ENCODE measurements around the gene STK38.

The STK38 gene

DNA sequence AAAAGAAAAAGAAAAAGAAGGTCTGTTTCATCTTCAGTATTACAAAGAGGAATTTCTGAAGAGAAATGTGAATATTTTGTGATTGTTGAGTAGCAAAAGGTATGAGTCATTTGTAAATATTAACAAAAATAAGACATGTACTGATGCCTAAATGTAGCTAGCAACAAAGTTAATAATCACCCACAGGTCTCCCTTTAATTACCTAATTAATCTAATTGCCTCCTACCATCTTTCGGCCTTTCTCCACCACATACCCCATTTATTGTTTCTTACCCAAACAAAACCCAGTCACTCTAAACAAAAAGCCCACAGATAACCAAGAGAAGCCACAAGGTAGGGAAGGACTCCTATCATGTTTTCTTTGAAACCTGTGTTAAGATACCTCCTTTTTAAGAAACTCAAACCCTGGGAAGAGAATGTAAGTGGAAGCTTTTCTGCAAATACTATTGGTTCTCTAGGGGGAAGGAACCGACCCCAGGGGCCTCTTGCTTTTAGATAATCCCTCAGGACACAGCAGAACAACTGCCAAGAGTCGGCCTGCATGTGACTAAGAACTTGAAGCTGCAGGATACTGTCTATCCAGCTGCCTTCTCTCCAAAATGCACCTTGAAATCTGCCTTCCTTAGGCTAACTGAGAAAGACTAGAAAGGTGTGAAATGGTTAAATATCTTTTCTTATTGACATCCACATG is 16.1 kb upstream of the STK38 start:
- no peak overlapping the region for H3K4me3 ChIP-seq (ENCODE audit: low read depth, low read length)
- H3K4me1 ChIP-seq (ENCODE audit: control insufficient read depth, insufficient read depth, low read length): no peaks in the 10 kb centered on the region
- H3K36me3 ChIP-seq (ENCODE audit: control insufficient read depth, insufficient read depth, low read length): no peaks in the 10 kb centered on the region
- no peak overlapping the region for H3K27ac ChIP-seq (ENCODE audit: low read depth, low read length)
- no peak overlapping the region for H3K9ac ChIP-seq (ENCODE audit: low read length)
- no peaks in the 10 kb centered on the region for H3K9me3 ChIP-seq (ENCODE audit: control insufficient read depth, insufficient read depth, low read depth, low read length)
- no peaks in the 10 kb centered on the region for H3K27me3 ChIP-seq (ENCODE audit: control insufficient read depth, insufficient read depth, low read length)

- H3K4me3 ChIP-seq (ENCODE audit: low read depth, low read length): no peak overlapping the region
- H3K9ac ChIP-seq (ENCODE audit: low read length): no peak overlapping the region
- H3K36me3 ChIP-seq (ENCODE audit: control insufficient read depth, insufficient read depth, low read length): no peaks in the 10 kb centered on the region
- H3K27me3 ChIP-seq (ENCODE audit: control insufficient read depth, insufficient read depth, low read length): no peaks in the 10 kb centered on the region
- H3K4me1 ChIP-seq (ENCODE audit: control insufficient read depth, insufficient read depth, low read length): no peaks in the 10 kb centered on the region
- H3K9me3 ChIP-seq (ENCODE audit: control insufficient read depth, insufficient read depth, low read depth, low read length): no peaks in the 10 kb centered on the region
- H3K27ac ChIP-seq (ENCODE audit: low read depth, low read length): no peak overlapping the region
These were observed 13.5 kb upstream of the STK38 start for GRCh38 chr6:36560822-36561221.

GRCh38 chr6:36559011-36559793 is 11.9 kb upstream of the STK38 start:
- H3K27ac ChIP-seq (ENCODE audit: low read depth, low read length): no peak overlapping the region
- H3K27me3 ChIP-seq (ENCODE audit: control insufficient read depth, insufficient read depth, low read length): no peaks in the 10 kb centered on the region
- no peak overlapping the region for H3K9ac ChIP-seq (ENCODE audit: low read length)
- no peaks in the 10 kb centered on the region for H3K4me1 ChIP-seq (ENCODE audit: control insufficient read depth, insufficient read depth, low read length)
- H3K4me3 ChIP-seq (ENCODE audit: low read depth, low read length): no peak overlapping the region
- no peaks in the 10 kb centered on the region for H3K36me3 ChIP-seq (ENCODE audit: control insufficient read depth, insufficient read depth, low read length)
- H3K9me3 ChIP-seq (ENCODE audit: control insufficient read depth, insufficient read depth, low read depth, low read length): no peaks in the 10 kb centered on the region

- no peaks in the 10 kb centered on the region for H3K4me1 ChIP-seq (ENCODE audit: control insufficient read depth, insufficient read depth, low read length)
- no peaks in the 10 kb centered on the region for H3K9me3 ChIP-seq (ENCODE audit: control insufficient read depth, insufficient read depth, low read depth, low read length)
- no peak overlapping the region for H3K4me3 ChIP-seq (ENCODE audit: low read depth, low read length)
- H3K9ac ChIP-seq (ENCODE audit: low read length): no peak overlapping the region
- H3K27me3 ChIP-seq (ENCODE audit: control insufficient read depth, insufficient read depth, low read length): no peaks in the 10 kb centered on the region
- no peak overlapping the region for H3K27ac ChIP-seq (ENCODE audit: low read depth, low read length)
- no peaks in the 10 kb centered on the region for H3K36me3 ChIP-seq (ENCODE audit: control insufficient read depth, insufficient read depth, low read length)
These were observed 9.0 kb upstream of the STK38 start for GRCh38 chr6:36556281-36556680.

GRCh38 chr6:36555750-36556252 is 8.5 kb upstream of the STK38 start:
- no peaks in the 10 kb centered on the region for H3K27me3 ChIP-seq (ENCODE audit: control insufficient read depth, insufficient read depth, low read length)
- H3K4me1 ChIP-seq (ENCODE audit: control insufficient read depth, insufficient read depth, low read length): no peaks in the 10 kb centered on the region
- no peak overlapping the region for H3K4me3 ChIP-seq (ENCODE audit: low read depth, low read length)
- H3K9me3 ChIP-seq (ENCODE audit: control insufficient read depth, insufficient read depth, low read depth, low read length): no peaks in the 10 kb centered on the region
- H3K36me3 ChIP-seq (ENCODE audit: control insufficient read depth, insufficient read depth, low read length): no peaks in the 10 kb centered on the region
- H3K9ac ChIP-seq (ENCODE audit: low read length): no peak overlapping the region
- no peak overlapping the region for H3K27ac ChIP-seq (ENCODE audit: low read depth, low read length)

DNA sequence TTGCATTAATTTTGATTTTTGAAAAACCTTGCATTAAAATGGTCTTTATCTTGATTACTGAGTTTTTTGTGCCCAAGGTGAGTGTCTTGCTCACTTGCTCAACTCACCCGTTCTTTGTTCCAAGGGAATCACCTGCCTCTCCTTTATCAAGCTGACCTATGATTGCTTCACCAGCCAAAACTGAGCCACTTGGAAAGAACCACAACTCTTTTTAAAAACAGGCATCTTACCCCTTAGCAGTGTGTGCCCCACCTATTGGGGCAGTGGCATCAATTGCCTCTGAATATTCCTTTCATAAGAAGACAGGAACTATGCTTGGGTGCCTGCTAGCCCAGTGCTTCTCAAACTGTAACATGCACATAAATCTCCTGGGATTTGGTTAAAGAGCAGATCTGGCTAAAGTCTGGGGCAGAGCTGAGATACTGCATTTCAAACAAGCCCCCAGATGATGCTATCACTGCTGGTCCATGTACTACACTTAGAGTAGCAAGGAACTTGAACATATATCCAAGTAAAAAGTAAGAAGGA is 3.3 kb upstream of the STK38 start:
- Histone ChIP-seq H3K9me3 (ENCODE audit: control insufficient read depth, insufficient read depth, low read depth, low read length) (no peaks in the 10 kb centered on the region), H3K9ac (ENCODE audit: low read length) (no peak overlapping the region), H3K4me3 (ENCODE audit: low read depth, low read length) (no peak overlapping the region), H3K4me1 (ENCODE audit: control insufficient read depth, insufficient read depth, low read length) (peaks cover 12% of the 10 kb centered on the region), H3K27me3 (ENCODE audit: control insufficient read depth, insufficient read depth, low read length) (no peaks in the 10 kb centered on the region), H3K36me3 (ENCODE audit: control insufficient read depth, insufficient read depth, low read length) (no peaks in the 10 kb centered on the region), H3K27ac (ENCODE audit: low read depth, low read length) (no peak overlapping the region)

GRCh38 chr6:36548401-36548743 is 1.1 kb upstream of the STK38 start:
- Histone ChIP-seq H3K9ac (ENCODE audit: low read length) (no peak overlapping the region), H3K4me3 (ENCODE audit: low read depth, low read length) (no peak overlapping the region), H3K36me3 (ENCODE audit: control insufficient read depth, insufficient read depth, low read length) (peaks cover 2% of the 10 kb centered on the region), H3K27ac (ENCODE audit: low read depth, low read length) (no peak overlapping the region), H3K4me1 (ENCODE audit: control insufficient read depth, insufficient read depth, low read length) (peaks cover 12% of the 10 kb centered on the region), H3K27me3 (ENCODE audit: control insufficient read depth, insufficient read depth, low read length) (no peaks in the 10 kb centered on the region), H3K9me3 (ENCODE audit: control insufficient read depth, insufficient read depth, low read depth, low read length) (no peaks in the 10 kb centered on the region)

GRCh38 chr6:36547646-36548400 is 544 bp upstream of the STK38 start:
- Histone ChIP-seq H3K9ac (ENCODE audit: low read length) (no peak overlapping the region), H3K27me3 (ENCODE audit: control insufficient read depth, insufficient read depth, low read length) (no peaks in the 10 kb centered on the region), H3K4me1 (ENCODE audit: control insufficient read depth, insufficient read depth, low read length) (peaks cover 12% of the 10 kb centered on the region), H3K4me3 (ENCODE audit: low read depth, low read length) (peak overlapping the region; percentile 89), H3K9me3 (ENCODE audit: control insufficient read depth, insufficient read depth, low read depth, low read length) (no peaks in the 10 kb centered on the region), H3K27ac (ENCODE audit: low read depth, low read length) (no peak overlapping the region), H3K36me3 (ENCODE audit: control insufficient read depth, insufficient read depth, low read length) (peaks cover 4% of the 10 kb centered on the region)

- H3K27ac ChIP-seq (ENCODE audit: low read depth, low read length): peak overlapping the region; percentile 59; the same call in 1 of the 2 replicates
- no peaks in the 10 kb centered on the region for H3K9me3 ChIP-seq (ENCODE audit: control insufficient read depth, insufficient read depth, low read depth, low read length)
- H3K27me3 ChIP-seq (ENCODE audit: control insufficient read depth, insufficient read depth, low read length): no peaks in the 10 kb centered on the region
- peaks cover 12% of the 10 kb centered on the region for H3K4me1 ChIP-seq (ENCODE audit: control insufficient read depth, insufficient read depth, low read length)
- peaks cover 6% of the 10 kb centered on the region for H3K36me3 ChIP-seq (ENCODE audit: control insufficient read depth, insufficient read depth, low read length)
- H3K4me3 ChIP-seq (ENCODE audit: low read depth, low read length): peak overlapping the region; percentile 89
- peak overlapping the region; percentile 90 for H3K9ac ChIP-seq (ENCODE audit: low read length)
These were observed 865 bp downstream of the STK38 start for GRCh38 chr6:36546308-36546919.

DNA sequence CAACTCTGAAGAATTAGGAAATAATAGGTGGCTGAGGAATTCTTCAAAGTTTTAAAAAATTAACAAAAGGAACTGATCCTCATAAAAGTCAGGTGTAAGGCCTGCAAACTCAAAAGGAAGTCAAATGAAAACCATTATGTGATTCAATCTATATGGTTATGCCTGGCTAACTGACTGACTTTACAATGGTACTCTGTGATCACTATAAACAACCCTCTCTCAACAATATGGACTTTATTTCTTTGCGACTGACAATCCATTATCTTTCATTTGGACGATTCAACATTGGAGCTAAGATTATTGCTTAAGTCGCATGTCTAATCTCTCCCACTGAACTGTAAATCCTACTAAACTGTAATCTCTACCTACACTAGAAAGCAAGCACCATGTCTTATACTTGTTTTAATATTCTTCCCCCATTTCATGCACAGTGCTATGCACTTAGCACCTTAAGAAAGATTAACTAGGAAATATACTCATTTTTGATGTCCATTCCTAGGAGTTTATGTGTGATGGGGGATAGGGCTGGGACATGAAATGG is 1.4 kb downstream of the STK38 start:
- peaks cover 12% of the 10 kb centered on the region for H3K4me1 ChIP-seq (ENCODE audit: control insufficient read depth, insufficient read depth, low read length)
- peaks cover 10% of the 10 kb centered on the region for H3K36me3 ChIP-seq (ENCODE audit: control insufficient read depth, insufficient read depth, low read length)
- no peak overlapping the region for H3K27ac ChIP-seq (ENCODE audit: low read depth, low read length)

More for the DNA sequence above, 1.4 kb downstream of the STK38 start:
- Histone ChIP-seq H3K9ac (ENCODE audit: low read length) (peak overlapping the region; percentile 90), H3K27me3 (ENCODE audit: control insufficient read depth, insufficient read depth, low read length) (no peaks in the 10 kb centered on the region), H3K9me3 (ENCODE audit: control insufficient read depth, insufficient read depth, low read depth, low read length) (no peaks in the 10 kb centered on the region), H3K4me3 (ENCODE audit: low read depth, low read length) (peak overlapping the region; percentile 89)
